ENCODE results near the gene YWHAE. TPM values are rescaled to one million over a fixed set of nuclear protein-coding genes. Genes with fewer than 3 reads are reported as not detected.
A peak's percentile ranks its signal among the peaks of the same experiment; 100 is the strongest.
"Not testable (repeated sequence)": the region's sequence is repeated elsewhere in the genome, so short reads cannot be mapped to it uniquely, and the experiment has no call there.

YWHAE gene
- total RNA-seq, 2 donors from 2014 or later, result 411 to 446 TPM

DNA sequence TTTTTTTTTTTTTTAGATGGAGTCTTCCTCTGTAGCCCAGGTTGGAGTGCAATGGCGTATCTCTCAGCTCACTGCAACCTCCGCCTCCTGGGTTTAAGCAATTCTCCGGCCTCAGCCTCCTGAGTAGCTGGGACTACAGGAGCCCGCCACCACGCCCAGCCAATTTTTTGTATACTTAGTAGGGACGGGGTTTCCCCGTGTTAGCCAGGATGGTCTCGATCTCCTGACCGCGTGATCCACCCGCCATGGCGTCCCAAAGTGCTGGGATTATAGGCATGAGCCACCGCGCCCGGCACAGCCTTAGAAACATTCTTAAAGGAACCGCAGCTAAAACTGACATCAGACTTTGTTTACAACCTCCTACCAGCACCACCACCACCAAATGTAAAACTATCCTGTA, 47.5 kb downstream of the YWHAE start:
- intact Hi-C loops (cut with DNase I, micrococcal nuclease); ATAC-seq; DNase-seq: not testable (repeated sequence)

DNA sequence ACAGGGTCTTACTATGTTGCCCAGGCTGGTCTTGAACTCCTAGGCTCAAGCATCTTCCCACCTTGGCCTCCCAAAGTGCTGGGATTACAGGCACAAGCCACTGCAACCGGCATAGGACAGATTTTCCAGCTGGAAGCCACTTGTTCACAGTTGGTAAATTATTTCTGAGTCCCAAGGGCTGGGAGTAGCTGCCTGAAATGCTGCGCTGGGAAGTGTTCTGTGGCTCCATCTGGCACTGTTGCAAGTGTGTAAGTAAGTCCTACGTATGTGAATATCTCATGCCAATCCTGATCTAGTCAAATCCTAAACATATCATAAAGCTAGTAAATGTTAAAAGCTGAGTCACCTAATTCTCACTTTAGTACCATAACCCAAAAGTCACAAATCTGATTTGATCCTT, 48.1 kb downstream of the YWHAE start:
- no peak for ATAC-seq
- DNase-seq, result no peak
- intact Hi-C loops (cut with DNase I, micrococcal nuclease), result no loop called here

DNA sequence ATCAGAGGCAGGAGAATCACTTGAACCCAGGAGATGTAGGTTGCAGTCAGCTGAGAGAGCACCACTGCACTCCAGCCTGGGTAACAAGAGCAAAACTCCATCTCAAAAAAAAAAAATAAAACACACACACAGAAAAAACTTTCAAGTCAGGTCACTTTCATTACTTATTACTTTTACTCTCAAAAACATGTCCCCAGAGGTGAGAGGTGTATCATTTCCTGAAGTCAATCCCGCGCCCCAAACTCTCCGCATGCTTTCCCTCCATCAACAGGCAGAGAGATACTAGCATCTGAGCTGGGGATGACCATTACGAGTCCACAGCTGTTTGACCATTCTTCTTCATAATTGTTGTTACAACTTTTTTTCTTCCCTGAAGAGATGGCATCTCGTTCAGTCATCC, 48.7 kb downstream of the YWHAE start:
- DNase-seq, result no peak
- intact Hi-C loops (cut with DNase I, micrococcal nuclease), result no loop called here
- ATAC-seq, result no peak

DNA sequence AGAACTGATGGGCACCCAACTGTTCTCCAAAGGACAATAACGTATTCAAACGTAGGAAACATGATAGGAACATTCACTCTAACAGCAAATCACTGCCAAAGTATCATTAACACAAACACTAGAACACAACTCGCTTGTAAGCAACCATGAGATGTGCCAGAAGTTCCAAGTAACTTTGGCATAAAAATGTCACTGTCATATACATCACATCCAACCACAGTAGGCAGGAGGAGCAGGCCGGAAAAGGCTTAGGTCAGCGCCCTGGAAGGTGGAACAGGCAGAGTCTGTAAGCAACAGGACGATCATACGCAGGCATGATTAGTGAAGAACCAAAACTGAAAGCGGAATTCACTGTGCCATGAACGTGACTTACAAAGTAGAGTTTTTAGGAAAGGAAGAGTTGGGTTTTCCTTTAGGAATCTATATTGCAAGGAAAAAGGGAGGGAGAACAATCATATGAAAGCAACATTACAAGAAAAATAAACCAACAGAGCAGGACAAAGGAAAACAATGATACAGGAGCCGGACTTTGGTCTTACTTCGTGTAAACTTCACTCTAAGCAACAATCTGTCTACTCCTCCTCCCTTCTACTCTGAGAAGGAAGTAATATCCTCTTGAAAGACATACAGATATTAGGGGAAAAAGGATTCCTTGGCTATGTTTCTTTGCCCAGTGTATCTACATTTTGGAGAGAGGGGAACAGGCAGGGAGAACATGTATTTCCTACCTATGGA, 52.3 kb downstream of the YWHAE start:
- intact Hi-C loops (cut with DNase I, micrococcal nuclease), result no loop called here
- peak; percentile 89 for ATAC-seq

DNA sequence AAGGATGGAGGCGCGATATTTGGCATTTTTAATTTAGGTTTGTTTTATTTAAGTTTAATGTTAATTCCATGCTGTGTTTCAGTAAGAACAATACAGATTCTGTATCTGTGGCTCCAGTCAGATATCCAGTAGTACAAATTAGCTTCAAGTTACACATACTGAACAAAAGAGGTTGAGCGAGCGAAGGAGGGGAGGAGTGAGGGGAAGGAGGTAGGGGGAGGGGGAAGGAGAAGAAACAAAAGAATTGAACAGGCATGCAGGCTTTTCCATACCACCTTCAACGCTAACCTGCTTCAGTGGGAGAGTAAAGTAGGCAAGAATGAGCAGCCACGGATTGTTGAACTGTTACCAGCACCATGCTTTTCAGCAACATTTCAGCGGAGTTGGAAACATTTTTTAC, 55.5 kb downstream of the YWHAE start:
- intact Hi-C loops (cut with DNase I, micrococcal nuclease), result no loop called here
- no peak for ATAC-seq
- no peak for DNase-seq

More for the DNA sequence above, 52.3 kb downstream of the YWHAE start:
- DNase-seq, result peak; percentile 52 to 62

GRCh38 chr17:1343554-1343953, 56.5 kb downstream of the YWHAE start:
- DNase-seq (no peak), ATAC-seq (no peak)
- intact Hi-C loops (cut with DNase I, micrococcal nuclease), result no loop called here

GRCh38 chr17:1340371-1340770, 59.7 kb downstream of the YWHAE start:
- no peak for ATAC-seq
- intact Hi-C loops (cut with DNase I, micrococcal nuclease), result no loop called here

DNA sequence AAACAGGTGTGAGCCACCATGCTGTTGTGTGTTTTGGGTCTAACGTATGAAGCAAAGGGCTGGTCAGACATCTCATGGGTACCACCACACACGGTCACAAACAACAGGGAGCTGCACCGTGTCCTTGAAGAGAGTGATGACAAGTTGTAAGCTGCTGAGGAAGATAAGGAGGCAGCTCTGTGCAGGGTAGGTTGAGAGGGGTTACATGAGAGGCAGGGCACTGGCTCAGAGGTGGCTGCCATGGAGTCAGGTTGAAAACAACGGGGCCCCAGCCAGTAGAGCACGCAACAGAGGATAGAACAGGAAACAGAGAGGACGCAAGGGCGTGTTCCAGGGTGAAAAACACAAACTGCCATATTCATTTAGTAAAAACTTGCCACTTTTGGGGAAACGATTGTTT, 68.3 kb downstream of the YWHAE start:
- no peak for DNase-seq
- intact Hi-C loops (cut with DNase I, micrococcal nuclease), result no loop called here
- ATAC-seq, result no peak

More at GRCh38 chr17:1340371-1340770, 59.7 kb downstream of the YWHAE start:
- no peak for DNase-seq

DNA sequence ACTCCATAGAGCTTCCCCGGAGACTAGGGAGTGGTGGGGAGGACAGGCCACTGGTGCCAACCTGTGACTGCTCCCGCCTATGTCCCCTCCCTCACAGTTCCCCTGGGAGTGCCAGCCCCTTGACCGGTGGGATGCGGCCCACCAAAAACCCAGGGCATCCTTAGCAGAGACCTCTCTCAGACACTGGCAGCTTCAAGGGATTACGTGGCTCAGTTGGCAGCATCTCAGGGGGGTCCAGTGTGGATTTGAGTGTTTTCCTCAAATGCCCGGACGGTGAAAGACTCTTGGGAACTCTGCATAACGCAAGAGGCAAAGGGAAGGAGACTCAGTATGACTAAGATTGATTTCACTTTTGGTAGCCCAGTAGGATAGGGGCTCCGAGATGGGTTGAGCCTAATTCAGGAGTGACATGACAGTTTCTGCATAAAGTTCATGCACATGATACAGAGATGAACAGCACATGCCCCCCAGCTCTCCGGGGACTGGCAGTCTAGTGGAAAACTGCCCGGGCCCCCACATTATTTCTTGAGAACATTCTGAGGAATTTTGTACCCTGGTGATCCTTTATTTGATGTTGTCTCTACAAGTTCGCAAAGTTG, 70.2 kb downstream of the YWHAE start:
- intact Hi-C loops (cut with DNase I, micrococcal nuclease), result no loop called here
- ATAC-seq, result no peak
- DNase-seq, result no peak

GRCh38 chr17:1328437-1328836, 71.6 kb downstream of the YWHAE start:
- no peak for DNase-seq
- intact Hi-C loops (cut with DNase I, micrococcal nuclease), result no loop called here

GRCh38 chr17:1325766-1326165, 74.3 kb downstream of the YWHAE start:
- intact Hi-C loops (cut with DNase I, micrococcal nuclease), result no loop called here

More at GRCh38 chr17:1328437-1328836, 71.6 kb downstream of the YWHAE start:
- ATAC-seq, result no peak

DNA sequence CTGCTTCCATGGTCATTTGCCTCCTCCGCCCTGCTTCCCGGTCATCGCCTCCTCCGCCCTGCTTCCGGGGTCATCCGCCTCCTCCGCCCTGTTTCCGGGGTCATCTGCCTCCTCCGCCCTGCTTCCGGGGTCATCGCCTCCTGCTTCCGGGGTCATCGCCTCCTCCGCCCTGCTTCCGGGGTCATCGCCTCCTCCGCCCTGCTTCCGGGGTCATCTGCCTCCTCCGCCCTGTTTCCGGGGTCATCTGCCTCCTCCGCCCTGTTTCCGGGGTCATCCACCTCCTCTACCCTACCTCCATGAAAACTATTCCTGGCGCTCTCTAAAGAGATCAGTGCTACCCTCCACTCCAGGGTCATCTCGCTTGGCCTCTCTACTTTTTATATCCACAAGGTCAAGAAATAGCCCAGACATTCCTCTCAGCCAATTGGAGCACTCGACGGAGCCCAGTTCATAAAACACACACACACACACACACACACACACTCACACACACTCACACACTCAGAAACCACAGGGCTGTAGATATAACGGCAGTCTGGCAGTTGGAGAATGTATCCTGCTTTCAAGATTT, 75.7 kb downstream of the YWHAE start:
- DNase-seq (no peak), ATAC-seq (peak; percentile 15)
- intact Hi-C loops (cut with DNase I, micrococcal nuclease), result no loop called here

More at GRCh38 chr17:1325766-1326165, 74.3 kb downstream of the YWHAE start:
- no peak for ATAC-seq
- no peak for DNase-seq

DNA sequence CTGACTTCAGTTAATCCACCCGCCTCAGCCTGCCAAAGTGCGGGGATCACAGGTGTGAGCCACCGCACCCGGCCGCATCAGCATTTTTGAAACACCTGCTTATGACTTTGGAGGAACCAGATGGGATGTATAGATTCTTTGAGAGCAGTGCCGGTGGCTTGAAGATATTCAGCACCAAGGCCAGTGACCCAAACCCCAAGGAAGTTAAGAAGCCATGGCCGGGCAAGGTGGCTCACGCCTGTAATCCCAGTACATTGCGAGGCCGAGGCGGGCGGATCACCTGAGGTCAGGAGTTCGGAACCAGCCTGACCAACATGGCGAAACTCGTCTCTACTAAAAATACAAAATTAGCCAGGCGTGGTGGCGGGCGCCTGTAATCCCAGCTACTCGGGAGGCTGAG, 76.7 kb downstream of the YWHAE start:
- DNase-seq (no peak), ATAC-seq (no peak)
- intact Hi-C loops (cut with DNase I, micrococcal nuclease), result no loop called here

- DNase-seq (no peak), ATAC-seq (no peak)
- intact Hi-C loops (cut with DNase I, micrococcal nuclease), result no loop called here
Observed at GRCh38 chr17:1322480-1322879, 77.5 kb downstream of the YWHAE start.

GRCh38 chr17:1322014-1322428, 78.0 kb downstream of the YWHAE start:
- intact Hi-C loops (cut with DNase I, micrococcal nuclease), result no loop called here
- no peak for DNase-seq
- no peak for ATAC-seq

- no peak for DNase-seq
- intact Hi-C loops (cut with DNase I, micrococcal nuclease), result no loop called here
- no peak for ATAC-seq
Observed at GRCh38 chr17:1315891-1316403, 84.1 kb downstream of the YWHAE start.

GRCh38 chr17:1315409-1315808, 84.6 kb downstream of the YWHAE start:
- ATAC-seq, result no peak
- DNase-seq, result no peak
- intact Hi-C loops (cut with DNase I, micrococcal nuclease), result no loop called here

- ATAC-seq (no peak), DNase-seq (no peak)
- intact Hi-C loops (cut with DNase I, micrococcal nuclease), result no loop called here
Observed at GRCh38 chr17:1313270-1314005, 86.6 kb downstream of the YWHAE start.

GRCh38 chr17:1312261-1312870, 87.7 kb downstream of the YWHAE start:
- ATAC-seq (no peak), DNase-seq (no peak)
- intact Hi-C loops (cut with DNase I, micrococcal nuclease), result no loop called here

Measured in left colon (tissue), 2 donors.